HepG2 (cell line): Measurements from ENCODE around the gene TMEM267. TPM values are rescaled to one million over a fixed set of nuclear protein-coding genes. Genes with fewer than 3 reads are reported as not detected.
A peak's percentile ranks its signal among the peaks of the same experiment; 100 is the strongest.

Experiments used
- CHCHD3 ChIP-seq: sonication (generic); formaldehyde crosslinking; IDR thresholded peaks from 2 replicates; pipeline ENCODE4 v1.8.0; 2022; ENCODE audit warnings: mild to moderate bottlenecking, missing genetic modification reagents, moderate library complexity
- HNF4A ChIP-seq: sonication (generic); formaldehyde crosslinking; IDR thresholded peaks from 2 replicates; pipeline ENCODE4 v1.4.0; 2020; ENCODE audit warnings: missing genetic modification reagents
- PPARG ChIP-seq: conservative IDR thresholded peaks from 2 replicates; pipeline ENCODE4 v1.6.1; 2016; ENCODE audit warnings: missing biosample characterization, missing genetic modification reagents
- SIX1 ChIP-seq: sonication (generic); formaldehyde crosslinking; IDR thresholded peaks from 2 replicates; pipeline ENCODE4 v1.4.0; 2020; ENCODE audit warnings: missing genetic modification reagents, borderline replicate concordance
- SNAPC5 ChIP-seq: sonication (generic); formaldehyde crosslinking; IDR thresholded peaks from 2 replicates; pipeline ENCODE4 v1.8.1; 2023; ENCODE audit warnings: mild to moderate bottlenecking, missing genetic modification reagents, borderline replicate concordance
- SRSF1 ChIP-seq: fragments of 200-400 bp; formaldehyde crosslinking; optimal IDR thresholded peaks from 2 replicates; pipeline ENCODE3; 2017; ENCODE audit warnings: mild to moderate bottlenecking, low read depth, low read length, moderate library complexity
- STAT5B ChIP-seq: sonication (generic); formaldehyde crosslinking; IDR thresholded peaks from 2 replicates; pipeline ENCODE4 v1.4.0; 2020; ENCODE audit warnings: missing genetic modification reagents
- TCF12 ChIP-seq, 2 experiments: fragments of 450-650 bp in 1 of 2; sonication (generic) in 1 of 2; formaldehyde crosslinking in 1 of 2; IDR thresholded peaks; 2 replicates each; pipeline versions ENCODE4 v1.6.1 to v1.8.0; 2017 to 2022; ENCODE audit warnings: antibody characterized with exemption in 1 of 2, mild to moderate bottlenecking in 1 of 2, missing genetic modification reagents in 1 of 2, moderate library complexity in 1 of 2
- TEF ChIP-seq: sonication (generic); formaldehyde crosslinking; IDR thresholded peaks from 2 replicates; pipeline ENCODE4 v1.5.0; 2020; ENCODE audit warnings: missing genetic modification reagents
- TP53 ChIP-seq: sonication (generic); formaldehyde crosslinking; conservative IDR thresholded peaks from 2 replicates; pipeline ENCODE4 v1.4.0; 2020; ENCODE audit warnings: missing genetic modification reagents
- ZC3H4 ChIP-seq: sonication (generic); formaldehyde crosslinking; IDR thresholded peaks from 2 replicates; pipeline ENCODE4 v1.4.0; 2020; ENCODE audit warnings: missing genetic modification reagents, borderline replicate concordance
- ZNF143 ChIP-seq: sonication (generic); formaldehyde crosslinking; IDR thresholded peaks from 2 replicates; pipeline ENCODE4 v1.4.0; 2020; ENCODE audit warnings: missing genetic modification reagents
- ZNF24 ChIP-seq: fragments of 450-650 bp; IDR thresholded peaks from 2 replicates; pipeline ENCODE4 v1.6.1; 2017; ENCODE audit warnings: antibody characterized with exemption, mild to moderate bottlenecking
- ZNF383 ChIP-seq: sonication (generic); formaldehyde crosslinking; IDR thresholded peaks from 2 replicates; pipeline ENCODE4 v1.4.0; 2020; ENCODE audit warnings: missing genetic modification reagents, mild to moderate bottlenecking, borderline replicate concordance
- ZNF546 ChIP-seq: sonication (generic); formaldehyde crosslinking; conservative IDR thresholded peaks from 2 replicates; pipeline ENCODE4 v1.8.1; 2023; ENCODE audit warnings: mild to moderate bottlenecking, missing genetic modification reagents
- ZNF781 ChIP-seq: sonication (generic); formaldehyde crosslinking; IDR thresholded peaks from 2 replicates; pipeline ENCODE4 v1.5.1; 2020; ENCODE audit warnings: borderline replicate concordance, mild to moderate bottlenecking, missing genetic modification reagents; ENCODE audit errors: not compliant biosample characterization
- polyA plus RNA-seq, 8 experiments: library from polyadenylated mRNA; depleted of rRNA in 3 of 8; stranded (reverse) in 7 of 8; unstranded in 1 of 8; fragments of >200 nt; fragmentation: Illumina TruSeq in 4 of 8; extraction: Trizol in 4 of 8; gene quantifications; 2 replicates each; pipeline versions ENCODE4 v1.2.1 to v1.2.3, GENCODE V29; 2011 to 2016; ENCODE audit warnings: low read depth in 4 of 8, missing spikeins in 1 of 8, mixed read lengths in 1 of 8; ENCODE audit not compliant: insufficient read depth in 1 of 8
- total RNA-seq, 5 experiments: library from RNA; depleted of rRNA; stranded (reverse); fragments of >200 nt; fragmentation: Illumina TruSeq; extraction: Trizol; gene quantifications; 2 replicates each; pipeline ENCODE4 v1.2.3, GENCODE V29; 2016; ENCODE audit warnings: low read depth in 1 of 5
- TF ChIP-seq, protein P1 (sequence below): sonication (generic); formaldehyde crosslinking; IDR thresholded peaks from 2 replicates; pipeline ENCODE4 v1.5.0; 2020; ENCODE audit warnings: mild to moderate bottlenecking, missing genetic modification reagents, borderline replicate concordance
- TF ChIP-seq, protein P2 (sequence below): sonication (generic); formaldehyde crosslinking; IDR thresholded peaks from 2 replicates; pipeline ENCODE4 v1.8.1; 2023; ENCODE audit warnings: mild to moderate bottlenecking, moderate library complexity, missing genetic modification reagents
- TF ChIP-seq, protein P3 (sequence below): sonication (generic); formaldehyde crosslinking; IDR thresholded peaks from 2 replicates; pipeline ENCODE4 v1.8.0; 2022; ENCODE audit warnings: mild to moderate bottlenecking, missing genetic modification reagents; ENCODE audit not compliant: insufficient replicate concordance

Gene TMEM267
- total and polyA plus RNA-seq, 2 of the 13 experiments (the other 11 are each of a cell fraction or from before 2014, with no cell fraction given), result 8.9 to 12.6 TPM

DNA sequence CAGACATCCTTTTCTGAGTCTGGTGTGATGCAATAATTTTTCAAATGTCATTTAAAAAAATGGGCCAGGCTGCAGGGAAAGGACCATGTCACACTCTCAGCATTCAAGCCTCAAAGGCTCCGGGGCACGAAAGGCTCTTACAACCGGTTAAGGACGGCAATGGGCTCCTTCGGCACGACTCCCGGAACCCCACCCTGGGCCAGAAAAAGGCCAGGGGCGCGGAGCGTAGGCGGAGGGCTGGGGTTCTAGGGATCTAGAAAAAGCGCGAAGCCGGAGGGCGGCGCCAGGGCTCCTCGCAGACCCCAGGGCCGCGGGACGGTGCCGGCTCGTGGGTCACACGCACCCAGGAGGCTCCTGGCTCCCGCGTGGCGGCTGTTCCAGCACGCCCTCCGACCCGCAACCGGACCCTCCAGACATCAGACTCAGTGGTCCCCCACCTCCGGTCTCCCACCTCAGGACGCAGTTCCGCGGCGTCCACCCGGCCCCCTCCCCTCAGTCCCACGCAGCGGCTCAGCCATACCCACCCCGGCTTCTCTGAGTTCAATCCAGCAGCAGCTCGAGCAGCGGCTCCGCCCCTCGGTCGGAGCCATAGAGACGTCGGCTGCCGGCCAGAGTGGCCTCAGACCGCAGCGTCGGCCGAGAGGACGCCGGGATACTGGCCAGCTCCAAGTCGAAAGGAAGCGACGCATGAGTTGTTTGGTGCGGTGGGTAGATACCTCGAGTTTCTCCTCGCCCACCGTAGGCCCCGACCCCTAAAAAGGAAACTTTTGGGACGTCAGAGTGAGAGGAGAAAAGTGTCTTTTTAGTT is at the start of gene TMEM267 (continued):
- no peak for TF ChIP-seq ZC3H4 (CRISPR knock-in tag)
- TF ChIP-seq, protein P1, sequence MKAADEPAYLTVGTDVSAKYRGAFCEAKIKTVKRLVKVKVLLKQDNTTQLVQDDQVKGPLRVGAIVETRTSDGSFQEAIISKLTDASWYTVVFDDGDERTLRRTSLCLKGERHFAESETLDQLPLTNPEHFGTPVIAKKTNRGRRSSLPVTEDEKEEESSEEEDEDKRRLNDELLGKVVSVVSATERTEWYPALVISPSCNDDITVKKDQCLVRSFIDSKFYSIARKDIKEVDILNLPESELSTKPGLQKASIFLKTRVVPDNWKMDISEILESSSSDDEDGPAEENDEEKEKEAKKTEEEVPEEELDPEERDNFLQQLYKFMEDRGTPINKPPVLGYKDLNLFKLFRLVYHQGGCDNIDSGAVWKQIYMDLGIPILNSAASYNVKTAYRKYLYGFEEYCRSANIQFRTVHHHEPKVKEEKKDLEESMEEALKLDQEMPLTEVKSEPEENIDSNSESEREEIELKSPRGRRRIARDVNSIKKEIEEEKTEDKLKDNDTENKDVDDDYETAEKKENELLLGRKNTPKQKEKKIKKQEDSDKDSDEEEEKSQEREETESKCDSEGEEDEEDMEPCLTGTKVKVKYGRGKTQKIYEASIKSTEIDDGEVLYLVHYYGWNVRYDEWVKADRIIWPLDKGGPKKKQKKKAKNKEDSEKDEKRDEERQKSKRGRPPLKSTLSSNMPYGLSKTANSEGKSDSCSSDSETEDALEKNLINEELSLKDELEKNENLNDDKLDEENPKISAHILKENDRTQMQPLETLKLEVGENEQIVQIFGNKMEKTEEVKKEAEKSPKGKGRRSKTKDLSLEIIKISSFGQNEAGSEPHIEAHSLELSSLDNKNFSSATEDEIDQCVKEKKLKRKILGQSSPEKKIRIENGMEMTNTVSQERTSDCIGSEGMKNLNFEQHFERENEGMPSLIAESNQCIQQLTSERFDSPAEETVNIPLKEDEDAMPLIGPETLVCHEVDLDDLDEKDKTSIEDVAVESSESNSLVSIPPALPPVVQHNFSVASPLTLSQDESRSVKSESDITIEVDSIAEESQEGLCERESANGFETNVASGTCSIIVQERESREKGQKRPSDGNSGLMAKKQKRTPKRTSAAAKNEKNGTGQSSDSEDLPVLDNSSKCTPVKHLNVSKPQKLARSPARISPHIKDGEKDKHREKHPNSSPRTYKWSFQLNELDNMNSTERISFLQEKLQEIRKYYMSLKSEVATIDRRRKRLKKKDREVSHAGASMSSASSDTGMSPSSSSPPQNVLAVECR (CRISPR knock-in tag), result peak; percentile 84
- peak; percentile 62; the same call in 1 of the 2 replicates for TF ChIP-seq ZNF546 (CRISPR knock-in tag)
- peak; percentile 89 for TF ChIP-seq ZNF143 (CRISPR knock-in tag)
- TF ChIP-seq, protein P2, sequence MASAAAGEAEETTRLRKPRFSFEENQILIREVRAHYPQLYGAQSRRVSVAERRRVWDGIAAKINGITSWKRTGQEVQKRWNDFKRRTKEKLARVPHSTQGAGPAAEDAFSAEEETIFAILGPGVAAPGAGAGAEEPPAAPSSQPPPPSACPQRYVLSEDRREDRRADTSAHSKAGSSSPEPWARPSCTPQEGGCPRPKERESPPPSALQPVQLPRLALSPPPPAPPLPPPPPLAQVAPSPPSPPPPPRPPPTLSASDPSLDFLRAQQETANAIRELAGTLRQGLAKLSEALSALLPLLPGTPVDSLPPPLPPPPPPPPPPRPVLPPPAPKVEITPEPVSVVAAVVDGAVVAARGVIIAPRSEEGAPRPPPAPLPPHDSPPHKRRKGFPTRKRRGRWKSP (CRISPR knock-in tag), result peak; percentile 25; the same call in 1 of the 2 replicates
- TF ChIP-seq ZNF383, result no peak
- no peak for TF ChIP-seq TP53
- TF ChIP-seq ZNF781 (CRISPR knock-in tag), result peak; percentile 5
- no peak for TF ChIP-seq SNAPC5
- TF ChIP-seq SRSF1, result peak; percentile 84
- TF ChIP-seq STAT5B, result no peak
- TF ChIP-seq, protein P3, sequence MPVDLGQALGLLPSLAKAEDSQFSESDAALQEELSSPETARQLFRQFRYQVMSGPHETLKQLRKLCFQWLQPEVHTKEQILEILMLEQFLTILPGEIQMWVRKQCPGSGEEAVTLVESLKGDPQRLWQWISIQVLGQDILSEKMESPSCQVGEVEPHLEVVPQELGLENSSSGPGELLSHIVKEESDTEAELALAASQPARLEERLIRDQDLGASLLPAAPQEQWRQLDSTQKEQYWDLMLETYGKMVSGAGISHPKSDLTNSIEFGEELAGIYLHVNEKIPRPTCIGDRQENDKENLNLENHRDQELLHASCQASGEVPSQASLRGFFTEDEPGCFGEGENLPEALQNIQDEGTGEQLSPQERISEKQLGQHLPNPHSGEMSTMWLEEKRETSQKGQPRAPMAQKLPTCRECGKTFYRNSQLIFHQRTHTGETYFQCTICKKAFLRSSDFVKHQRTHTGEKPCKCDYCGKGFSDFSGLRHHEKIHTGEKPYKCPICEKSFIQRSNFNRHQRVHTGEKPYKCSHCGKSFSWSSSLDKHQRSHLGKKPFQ (CRISPR knock-in tag), result no peak
- no peak for TF ChIP-seq ZNF24
- no peak for TF ChIP-seq HNF4A (CRISPR knock-in tag)
- TF ChIP-seq PPARG (CRISPR knock-in tag), result no peak
- TF ChIP-seq SIX1 (CRISPR knock-in tag), result no peak
- TF ChIP-seq TEF (CRISPR knock-in tag), result 0 out of 2 replicates have a peak, but pooled peaks have one; percentile 55
- no peak for TF ChIP-seq CHCHD3 (CRISPR knock-in tag)
- TF ChIP-seq TCF12 (IDR thresholded peaks at IDR 0.05), result no peak
- TF ChIP-seq TCF12 (CRISPR knock-in tag; IDR thresholded peaks at IDR 0.05), result 0 out of 2 replicates have a peak, but pooled peaks have one; percentile 55
